DOHH2 (cell line): ENCODE measurements around the gene SLC16A5.

Experiments used
- H3F3A ChIP-seq: fragments of 200-600 bp; sonication (generic), shearing (Covaris generic); 2 replicates; pipeline ENCODE4 v1.6.0; 2016; ENCODE audit warnings: antibody characterized with exemption, mild to moderate bottlenecking; ENCODE audit not compliant: control insufficient read depth, insufficient read depth
- H3K27ac ChIP-seq: fragments of 200-600 bp; sonication (generic); 2 replicates; pipeline ENCODE4 v1.5.1; 2014; ENCODE audit warnings: low read depth, mild to moderate bottlenecking, low read length, moderate library complexity
- H3K27me3 ChIP-seq: fragments of 200-600 bp; sonication (generic); 2 replicates; pipeline ENCODE4 v1.6.1; 2014; ENCODE audit warnings: mild to moderate bottlenecking, low read length, mixed read lengths; ENCODE audit not compliant: control insufficient read depth
- H3K36me3 ChIP-seq: fragments of 200-600 bp; sonication (generic); 2 replicates; pipeline ENCODE4 v1.6.1; 2014; ENCODE audit warnings: mild to moderate bottlenecking, low read length, moderate library complexity, mixed read lengths; ENCODE audit not compliant: control insufficient read depth
- H3K4me1 ChIP-seq: fragments of 200-600 bp; sonication (generic); 2 replicates; pipeline ENCODE4 v1.6.1; 2014; ENCODE audit warnings: mild to moderate bottlenecking, low read length, mixed read lengths; ENCODE audit not compliant: control insufficient read depth
- H3K4me2 ChIP-seq: fragments of 200-600 bp; sonication (generic); 2 replicates; pipeline ENCODE4 v1.6.0; 2014; ENCODE audit warnings: mild to moderate bottlenecking, low read length, moderate library complexity
- H3K4me3 ChIP-seq: fragments of 200-600 bp; sonication (generic); 2 replicates; pipeline ENCODE4 v1.5.1; 2014; ENCODE audit warnings: mild to moderate bottlenecking, low read length, mixed read lengths
- H3K79me2 ChIP-seq: fragments of 200-600 bp; sonication (generic); 2 replicates; pipeline ENCODE4 v1.6.1; 2014; ENCODE audit warnings: mild to moderate bottlenecking, low read length, mixed read lengths; ENCODE audit not compliant: control insufficient read depth
- H3K9me2 ChIP-seq: fragments of 200-600 bp; sonication (generic); replicated peaks from 2 replicates; pipeline ENCODE4 v1.6.1; 2014; ENCODE audit warnings: mild to moderate bottlenecking, low read length, mixed read lengths; ENCODE audit not compliant: control insufficient read depth
- H3K9me3 ChIP-seq: fragments of 200-600 bp; sonication (generic); 2 replicates; pipeline ENCODE4 v1.6.1; 2014; ENCODE audit warnings: antibody characterized with exemption, low read length, mixed read lengths; ENCODE audit not compliant: control insufficient read depth, insufficient read depth
- H4K20me1 ChIP-seq: fragments of 200-600 bp; sonication (generic); 2 replicates; pipeline ENCODE4 v1.6.0; 2014; ENCODE audit warnings: low read depth, mild to moderate bottlenecking, antibody characterized with exemption, low read length, moderate library complexity; ENCODE audit not compliant: control insufficient read depth, insufficient read depth
- CTCF ChIP-seq: fragments of 200-600 bp; sonication (generic); IDR thresholded peaks from one replicate; pipeline ENCODE4 v1.5.1; 2014; ENCODE audit warnings: antibody characterized with exemption, mild to moderate bottlenecking, low read depth, low read length; ENCODE audit not compliant: poor library complexity, severe bottlenecking
- EZH2phosphoT487 ChIP-seq: fragments of 200-600 bp; sonication (generic); IDR thresholded peaks from 2 replicates; pipeline ENCODE4 v1.6.1; 2017; ENCODE audit warnings: borderline replicate concordance, mild to moderate bottlenecking, antibody characterized with exemption, low read length, moderate library complexity, mixed read lengths

Gene SLC16A5

GRCh38 chr17:75073618-75074047 lies 14.1 kb upstream of the SLC16A5 start:
- Histone ChIP-seq H3K27ac (no peak overlapping the region), H3K27me3 (peaks cover 19% of the 10 kb centered on the region), H3K9me3 (no peaks in the 10 kb centered on the region), H3F3A (no peaks in the 10 kb centered on the region), H3K79me2 (no peaks in the 10 kb centered on the region), H3K4me2 (no peak overlapping the region), H3K36me3 (no peaks in the 10 kb centered on the region), H4K20me1 (no peaks in the 10 kb centered on the region), H3K4me1 (peaks cover 10% of the 10 kb centered on the region), H3K4me3 (no peak overlapping the region), H3K9me2 (no peaks in the 10 kb centered on the region)
- no peak for TF ChIP-seq CTCF
- TF ChIP-seq EZH2phosphoT487: no peak

GRCh38 chr17:75074532-75074931 lies 13.2 kb upstream of the SLC16A5 start:
- Histone ChIP-seq H3K4me3 (no peak overlapping the region), H3K79me2 (no peaks in the 10 kb centered on the region), H3K4me2 (no peak overlapping the region), H3K27me3 (peaks cover 26% of the 10 kb centered on the region), H4K20me1 (no peaks in the 10 kb centered on the region), H3F3A (no peaks in the 10 kb centered on the region), H3K4me1 (peaks cover 10% of the 10 kb centered on the region), H3K9me3 (no peaks in the 10 kb centered on the region), H3K36me3 (no peaks in the 10 kb centered on the region), H3K27ac (no peak overlapping the region), H3K9me2 (no peaks in the 10 kb centered on the region)
- no peak for TF ChIP-seq EZH2phosphoT487
- TF ChIP-seq CTCF: no peak

GRCh38 chr17:75075597-75076336 lies 12.0 kb upstream of the SLC16A5 start:
- no peaks in the 10 kb centered on the region for H3F3A ChIP-seq
- no peaks in the 10 kb centered on the region for H3K79me2 ChIP-seq
- H3K4me3 ChIP-seq: no peak overlapping the region
- no peaks in the 10 kb centered on the region for H3K36me3 ChIP-seq
- H3K9me2 ChIP-seq: no peaks in the 10 kb centered on the region
- no peak for TF ChIP-seq EZH2phosphoT487
- TF ChIP-seq CTCF: no peak
- no peaks in the 10 kb centered on the region for H3K9me3 ChIP-seq
- no peak overlapping the region for H3K27ac ChIP-seq
- H4K20me1 ChIP-seq: no peaks in the 10 kb centered on the region
- peaks cover 26% of the 10 kb centered on the region for H3K27me3 ChIP-seq
- H3K4me1 ChIP-seq: peaks cover 10% of the 10 kb centered on the region
- H3K4me2 ChIP-seq: no peak overlapping the region
